Hematopoietic multipotent progenitor cell (in vitro differentiated cells): ENCODE results near the gene ACSS1. TPM values are rescaled to one million over a fixed set of nuclear protein-coding genes. Genes with fewer than 3 reads are reported as not detected.
A peak's percentile ranks its signal among the peaks of the same experiment; 100 is the strongest.

Experiments used
- DNase-seq, 3 donors: peaks; one replicate each; pipeline ENCODE4 v3.0.0-alpha.2; 2011 to 2015; ENCODE audit warnings: low read depth in 2 of 3, low spot score in 2 of 3
- total RNA-seq: library from RNA; depleted of rRNA; stranded (reverse); fragments of >200 nt; gene quantifications from one replicate; pipeline ENCODE4 v1.2.3, GENCODE V29; 2012

ACSS1 gene
- total RNA-seq, 1 donor = 114 TPM

GRCh38 chr20:25033265-25033923, 24.5 kb downstream of the ACSS1 start:
- no peak for DNase-seq

GRCh38 chr20:25032478-25033264, 25.3 kb downstream of the ACSS1 start:
- DNase-seq = no peak

- no peak for DNase-seq
Measured at GRCh38 chr20:25032065-25032477, 25.9 kb downstream of the ACSS1 start.

GRCh38 chr20:25031241-25031640, 26.7 kb downstream of the ACSS1 start:
- DNase-seq = no peak

GRCh38 chr20:25030649-25031207, 27.2 kb downstream of the ACSS1 start:
- no peak for DNase-seq

GRCh38 chr20:25030007-25030648, 27.8 kb downstream of the ACSS1 start:
- no peak for DNase-seq

GRCh38 chr20:25025986-25026605, 31.8 kb downstream of the ACSS1 start:
- peak in 1 of 3 donors; percentile 24 for DNase-seq

GRCh38 chr20:25025091-25025861, 32.7 kb downstream of the ACSS1 start:
- DNase-seq = no peak

- no peak for DNase-seq
Measured at GRCh38 chr20:25024171-25024570, 33.8 kb downstream of the ACSS1 start.

GRCh38 chr20:25023356-25023755, 34.6 kb downstream of the ACSS1 start:
- DNase-seq = no peak

- DNase-seq = no peak
Measured at GRCh38 chr20:25022680-25023079, 35.3 kb downstream of the ACSS1 start.

- DNase-seq = no peak
Measured at GRCh38 chr20:25021336-25021735, 36.6 kb downstream of the ACSS1 start.

GRCh38 chr20:25020901-25021301, 37.0 kb downstream of the ACSS1 start:
- no peak for DNase-seq

- no peak for DNase-seq
Measured at GRCh38 chr20:25020345-25020744, 37.6 kb downstream of the ACSS1 start.

- DNase-seq = no peak
Measured at GRCh38 chr20:25019381-25020155, 38.4 kb downstream of the ACSS1 start.

- no peak for DNase-seq
Measured at GRCh38 chr20:25018841-25019240, 39.1 kb downstream of the ACSS1 start.

- DNase-seq = no peak
Measured at GRCh38 chr20:25018425-25018824, 39.5 kb downstream of the ACSS1 start.

GRCh38 chr20:25017257-25017803, 40.6 kb downstream of the ACSS1 start:
- DNase-seq = no peak

- no peak for DNase-seq
Measured at GRCh38 chr20:25016471-25016870, 41.5 kb downstream of the ACSS1 start.
